Measurements from ENCODE around the gene N4BP2L2. TPM values are rescaled to one million over a fixed set of nuclear protein-coding genes. Genes with fewer than 3 reads are reported as not detected.

Gene N4BP2L2
- total RNA-seq, 1 experiment from 2014 or later = 26.6 TPM

GRCh38 chr13:32426191-32426989 is 112.2 kb downstream of the N4BP2L2 start:
- no peak for DNase-seq (ENCODE audit: low spot score)

GRCh38 chr13:32425158-32425557 is 113.4 kb downstream of the N4BP2L2 start:
- DNase-seq (ENCODE audit: low spot score) = no peak

DNA sequence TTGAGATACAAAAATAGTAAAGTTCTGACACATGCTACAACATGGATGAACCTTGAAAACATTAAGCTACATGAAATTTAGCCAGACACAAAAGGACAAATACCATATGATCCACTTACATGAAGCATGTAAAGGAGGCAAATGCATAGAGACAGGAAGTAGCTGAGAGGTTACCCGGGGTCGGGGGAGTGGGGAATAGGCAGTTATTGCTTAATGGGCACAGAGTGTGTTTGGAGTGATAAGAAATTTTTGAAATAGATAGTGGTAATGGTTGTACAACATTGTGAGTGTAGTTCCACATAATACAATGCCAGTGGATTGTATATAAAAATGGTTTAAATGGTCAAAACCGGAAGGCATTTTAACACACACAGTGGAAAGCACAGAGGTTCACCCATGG is 115.0 kb downstream of the N4BP2L2 start:
- DNase-seq (ENCODE audit: low spot score) = no peak

DNA sequence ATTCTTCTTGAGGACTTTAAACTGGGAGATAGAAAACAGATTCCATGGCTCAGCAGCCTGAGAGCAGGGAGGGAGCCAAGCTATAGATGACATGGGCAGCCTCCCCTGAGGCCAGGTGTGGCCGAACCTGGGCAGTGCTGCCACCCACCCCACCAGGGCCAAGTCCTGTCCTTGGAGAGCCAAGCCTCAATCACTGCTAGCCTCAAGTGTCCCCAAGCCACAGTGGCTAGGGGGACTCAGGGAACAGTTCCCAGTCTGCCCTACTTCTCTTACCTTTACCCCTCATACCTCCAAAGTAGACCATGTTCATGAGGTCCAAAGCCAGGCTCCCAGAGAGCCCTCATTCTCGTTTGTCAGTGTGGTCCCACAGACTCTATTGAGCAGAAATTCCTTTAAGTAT is 118.7 kb downstream of the N4BP2L2 start:
- no peak for DNase-seq (ENCODE audit: low spot score)

DNA sequence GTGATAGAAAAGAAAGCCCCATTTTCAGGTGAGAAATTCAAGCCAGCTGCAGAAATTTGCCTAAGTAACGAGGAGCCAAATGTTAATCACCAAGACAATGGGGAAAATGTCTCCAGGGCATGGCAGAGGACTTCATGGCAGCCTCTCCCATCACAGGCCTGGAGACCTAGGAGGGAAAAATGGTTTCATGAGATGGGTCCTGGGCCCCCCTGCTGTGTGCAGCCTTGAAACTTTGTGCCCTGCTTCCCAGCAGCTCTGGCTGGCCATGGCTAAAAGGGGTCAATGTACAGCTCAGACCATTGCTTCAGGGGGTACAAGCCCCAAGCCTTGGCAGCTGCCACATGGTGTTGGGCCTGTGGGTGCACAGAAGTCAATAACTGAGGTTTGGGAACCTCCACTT is 120.6 kb downstream of the N4BP2L2 start:
- no peak for DNase-seq (ENCODE audit: low spot score)

GRCh38 chr13:32415019-32415418 is 123.6 kb downstream of the N4BP2L2 start:
- no peak for DNase-seq (ENCODE audit: low spot score)

DNA sequence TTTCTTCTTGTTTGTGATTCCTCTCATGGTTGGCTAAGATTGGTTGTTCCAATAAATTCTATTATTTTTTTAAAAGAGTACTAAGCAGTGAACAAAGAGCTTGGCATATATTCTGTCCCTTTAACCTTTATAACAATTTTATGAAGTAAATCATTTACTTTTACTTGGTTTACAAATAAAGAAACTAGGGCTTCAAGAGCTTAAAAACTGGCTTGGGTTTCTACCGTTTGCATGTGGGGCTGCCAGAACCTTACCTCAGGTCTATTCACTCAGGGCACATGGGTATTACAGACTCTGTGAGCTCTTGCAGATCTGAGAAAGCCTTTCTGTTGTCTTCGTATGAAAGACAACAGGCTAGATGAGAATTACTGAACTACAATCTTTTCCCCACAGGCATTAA is 124.0 kb downstream of the N4BP2L2 start:
- no peak for DNase-seq (ENCODE audit: low spot score)

- no peak for DNase-seq (ENCODE audit: low spot score)
These were observed 125.3 kb downstream of the N4BP2L2 start for GRCh38 chr13:32413284-32413683.

GRCh38 chr13:32409561-32410421 is 128.8 kb downstream of the N4BP2L2 start:
- DNase-seq (ENCODE audit: low spot score) = no peak

DNA sequence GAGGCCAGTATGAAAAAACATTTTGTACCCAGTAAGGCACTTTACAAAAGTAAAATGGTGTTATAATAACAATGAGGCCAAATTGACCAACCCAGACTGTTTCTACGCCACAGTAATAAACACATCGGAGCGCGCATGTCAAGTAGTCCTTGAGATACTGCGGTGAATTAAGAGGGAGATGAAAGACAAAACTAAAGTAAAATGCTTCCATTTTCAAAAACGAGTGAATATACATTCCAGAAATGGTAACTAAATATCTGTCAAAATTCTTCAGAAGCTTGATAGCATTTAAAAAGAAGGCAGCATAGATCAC is 129.6 kb downstream of the N4BP2L2 start:
- DNase-seq (ENCODE audit: low spot score) = no peak

DNA sequence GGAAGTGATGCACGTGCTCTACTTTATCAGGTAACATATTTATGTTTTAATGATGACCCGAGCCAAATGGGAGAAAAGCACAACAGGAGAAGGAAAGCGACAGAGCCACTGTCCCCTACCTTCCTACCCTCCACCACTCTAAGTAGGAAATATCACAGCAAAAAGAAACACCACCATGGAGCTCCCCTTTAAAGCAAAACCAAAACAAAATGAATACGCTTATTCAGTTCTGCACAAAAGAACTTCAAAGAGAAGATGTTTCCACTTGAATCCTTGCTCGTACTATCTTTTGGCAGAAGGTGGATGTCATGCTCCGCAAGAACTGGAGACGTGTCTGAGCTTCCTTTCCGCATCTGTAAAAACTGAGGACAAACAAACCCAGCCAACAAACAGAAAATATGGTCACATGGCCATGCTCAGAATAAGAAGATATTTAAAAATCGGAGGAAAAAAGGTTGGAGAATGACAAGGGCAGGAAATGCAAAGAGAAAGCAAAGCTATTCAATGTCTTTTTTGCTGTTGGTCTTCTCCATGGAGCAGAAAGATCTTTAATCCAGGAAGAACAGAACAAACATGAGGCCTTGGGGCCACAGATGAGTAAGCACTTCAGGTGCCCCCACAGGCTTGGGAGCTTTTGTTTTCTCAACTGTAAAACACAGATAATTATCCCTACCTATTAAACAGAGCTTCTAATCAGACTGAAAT is 130.1 kb downstream of the N4BP2L2 start:
- no peak for DNase-seq (ENCODE audit: low spot score)

- DNase-seq (ENCODE audit: low spot score) = no peak
These were observed 130.7 kb downstream of the N4BP2L2 start for GRCh38 chr13:32407854-32408253.

- DNase-seq (ENCODE audit: low spot score) = no peak
These were observed 135.5 kb downstream of the N4BP2L2 start for GRCh38 chr13:32403108-32403507.

- DNase-seq (ENCODE audit: low spot score) = no peak
These were observed 147.4 kb downstream of the N4BP2L2 start for GRCh38 chr13:32391101-32391619.

- DNase-seq (ENCODE audit: low spot score) = no peak
These were observed 148.1 kb downstream of the N4BP2L2 start for GRCh38 chr13:32390484-32390883.

DNA sequence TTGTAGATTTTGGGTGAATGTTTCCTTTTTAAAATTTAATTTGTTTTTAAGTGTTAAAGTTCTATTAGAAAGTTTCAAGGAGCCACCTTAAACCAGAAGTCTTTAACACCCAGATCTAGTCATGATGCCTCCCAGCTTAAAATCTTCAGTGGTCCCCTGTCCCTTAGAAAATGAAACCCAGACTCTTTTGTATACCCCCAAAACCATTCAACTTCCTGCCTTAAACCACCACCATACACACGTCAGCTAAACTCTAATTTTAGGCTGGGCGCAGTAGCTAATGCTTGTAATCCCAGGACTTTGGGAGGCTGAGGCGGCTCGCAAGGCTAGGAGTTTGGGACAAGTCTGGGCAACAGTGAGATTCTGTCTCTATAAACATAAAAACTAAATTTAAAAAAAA is 148.5 kb downstream of the N4BP2L2 start:
- no peak for DNase-seq (ENCODE audit: low spot score)

DNA sequence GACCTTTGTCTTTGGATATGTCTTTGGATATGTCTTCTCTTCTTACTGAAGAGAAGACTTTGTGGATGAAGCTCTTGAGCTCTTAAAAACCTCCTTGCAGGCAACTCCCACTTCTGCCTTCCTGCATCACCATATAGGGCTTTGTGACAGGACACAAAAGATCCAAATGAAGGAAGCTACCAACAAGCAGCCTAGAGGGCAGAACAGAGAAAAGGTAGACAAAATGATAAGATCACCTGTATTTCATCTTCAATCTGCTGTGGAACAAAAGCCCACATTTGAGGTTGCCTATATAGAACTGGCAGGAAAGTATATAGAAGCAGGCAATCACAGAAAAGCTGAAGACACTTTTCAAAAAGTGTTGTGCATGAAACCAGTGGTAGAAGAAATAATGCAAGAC is 153.2 kb downstream of the N4BP2L2 start:
- no peak for DNase-seq (ENCODE audit: low spot score)

GRCh38 chr13:32384702-32385101 is 153.9 kb downstream of the N4BP2L2 start:
- no peak for DNase-seq (ENCODE audit: low spot score)

DNA sequence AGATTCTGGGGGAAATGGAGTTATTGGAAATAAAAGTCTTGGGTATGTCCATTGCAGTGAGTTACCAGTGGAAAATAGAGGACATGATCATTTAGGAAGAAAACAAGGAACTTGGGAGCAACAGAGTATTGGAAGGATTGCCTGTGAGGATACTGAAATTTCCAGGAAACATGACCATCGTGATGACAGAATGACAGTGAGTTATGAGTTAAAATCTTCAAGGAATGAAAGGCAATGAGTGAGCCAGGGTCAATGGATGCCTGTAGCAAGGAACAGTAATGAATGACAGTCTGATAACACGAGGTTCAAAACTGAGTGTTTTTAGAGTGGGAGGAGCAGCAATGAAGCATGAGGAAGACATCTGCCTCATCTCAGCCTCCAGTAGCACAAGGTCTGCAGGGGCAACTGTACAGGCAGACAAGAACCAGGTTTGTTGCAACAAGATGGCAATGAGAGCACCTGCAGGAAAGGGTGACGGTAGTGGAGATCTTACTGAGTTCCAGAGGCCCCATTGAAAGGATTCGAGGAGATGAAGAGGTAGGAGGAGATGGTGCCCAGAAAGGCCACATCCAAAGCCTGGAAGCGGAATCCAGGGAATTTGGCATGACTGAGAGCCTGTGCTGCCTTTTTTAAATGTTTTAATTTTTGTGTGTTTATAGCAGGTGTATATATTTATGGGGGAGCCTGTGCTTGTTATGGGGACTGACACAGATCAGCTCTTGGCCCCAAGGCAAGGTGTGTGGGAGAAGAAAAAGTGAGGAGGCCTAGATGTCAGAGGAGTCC is 154.6 kb downstream of the N4BP2L2 start:
- no peak for DNase-seq (ENCODE audit: low spot score)

Measured in H4 (cell line).